ENCODE measurements around the gene QKI.
"Not testable (repeated sequence)": the region's sequence is repeated elsewhere in the genome, so short reads cannot be mapped to it uniquely, and the experiment has no call there.

DNA sequence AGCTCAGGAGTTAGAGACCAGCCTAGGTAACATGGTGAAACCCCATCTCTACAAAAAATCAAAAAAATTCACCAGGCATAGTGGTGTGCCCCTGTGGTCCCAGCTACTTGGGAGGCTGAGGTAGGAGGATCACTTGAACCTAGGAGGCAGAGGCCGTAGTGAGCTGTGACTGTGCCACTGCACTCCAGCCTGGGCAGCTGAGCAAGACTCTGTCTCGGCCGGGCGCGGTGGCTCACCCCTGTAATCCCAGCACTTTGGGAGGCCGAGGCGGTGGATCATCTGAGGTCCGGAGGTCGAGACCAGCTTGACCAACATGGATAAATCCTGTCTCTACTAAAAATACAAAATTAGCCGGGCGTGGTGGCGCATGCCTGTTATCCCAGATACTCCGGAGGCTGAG lies 29.0 kb upstream of the QKI start:
- TF ChIP-seq CTCF (IDR thresholded peaks at IDR 0.05; ENCODE audit: low read depth, low read length); POLR2A (IDR thresholded peaks at IDR 0.05; ENCODE audit: extremely low read depth, insufficient read length): not testable (repeated sequence)
- TF ChIP-seq, protein P1, sequence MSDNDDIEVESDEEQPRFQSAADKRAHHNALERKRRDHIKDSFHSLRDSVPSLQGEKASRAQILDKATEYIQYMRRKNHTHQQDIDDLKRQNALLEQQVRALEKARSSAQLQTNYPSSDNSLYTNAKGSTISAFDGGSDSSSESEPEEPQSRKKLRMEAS (IDR thresholded peaks at IDR 0.05; ENCODE audit: low read depth, low read length): not testable (repeated sequence)
